ENCODE results near the gene RBM24. TPM values are rescaled to one million over a fixed set of nuclear protein-coding genes. Genes with fewer than 3 reads are reported as not detected.

RBM24 gene
- total RNA-seq, 1 experiment from 2014 or later, result 0.48 TPM

DNA sequence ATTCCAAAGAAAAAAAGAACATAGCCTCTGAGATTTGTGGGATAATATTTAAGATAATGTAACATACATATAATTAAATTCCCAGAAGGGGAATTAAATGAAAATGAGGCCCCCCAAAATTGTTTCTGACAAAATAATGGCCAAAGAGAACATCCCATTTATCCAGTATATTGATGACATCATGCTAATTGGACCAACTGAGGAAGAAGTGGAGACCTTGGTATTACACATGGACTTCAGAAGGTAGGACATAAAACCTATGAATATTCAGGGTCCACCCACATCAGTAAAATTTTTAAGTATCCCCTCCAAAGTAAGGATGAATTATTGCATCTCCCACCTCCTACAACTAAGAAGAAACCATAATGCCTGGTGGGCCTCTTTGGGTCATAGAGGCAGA lies 15.6 kb upstream of the RBM24 start:
- no peaks in the 10 kb centered on the region for H3K23me2 ChIP-seq (ENCODE audit: insufficient read length, low read depth, low read length, poor library complexity, severe bottlenecking)
- H3K14ac ChIP-seq (ENCODE audit: insufficient read depth, low read length), result no peak overlapping the region
- H2AK5ac ChIP-seq (ENCODE audit: insufficient read length, low read length), result no peak overlapping the region
- no peak overlapping the region for H4K91ac ChIP-seq (ENCODE audit: insufficient read length, low read depth, low read length)
- no peaks in the 10 kb centered on the region for H3K27me3 ChIP-seq (ENCODE audit: insufficient read depth, low read length)
- no peak overlapping the region for H2BK120ac ChIP-seq (ENCODE audit: low read depth, low read length, poor library complexity, severe bottlenecking)
- no peak overlapping the region for H4K8ac ChIP-seq (replicated peaks; ENCODE audit: insufficient read length, low read depth, low read length)
- no peak overlapping the region for H3K9ac ChIP-seq (ENCODE audit: extremely low read depth, insufficient read length, low read length)
- no peak overlapping the region for H3K4ac ChIP-seq (ENCODE audit: low read depth, low read length)
- no peak overlapping the region for H3K27ac ChIP-seq (ENCODE audit: insufficient read length, low read depth, low read length)
- Mint-ChIP-seq H3K9me3 (no peaks in the 10 kb centered on the region), H3K4me3 (no peak overlapping the region), H3K27me3 (ENCODE audit: low read depth) (peaks cover 2% of the 10 kb centered on the region; the same call in 1 of the 2 replicates), H3K27ac (no peak overlapping the region), H3K4me1 (peaks cover 5 to 6% of the 10 kb centered on the region in 2 experiments; a peak in 3 of 4 replicates), H3K36me3 (ENCODE audit: insufficient read depth in 1 of 3, low read depth in 3 of 3) (no peaks in the 10 kb centered on the region)
- no peak overlapping the region for H3K56ac ChIP-seq (ENCODE audit: insufficient read length, low read depth, low read length)
- no peaks in the 10 kb centered on the region for H3K9me3 ChIP-seq (ENCODE audit: control insufficient read depth, low read depth, low read length)
- H4K5ac ChIP-seq (ENCODE audit: insufficient read length, low read depth, low read length), result no peak overlapping the region
- no peaks in the 10 kb centered on the region for H3K4me1 ChIP-seq (ENCODE audit: insufficient read depth, low read length)
- no peak for TF ChIP-seq CTCF (conservative IDR thresholded peaks at IDR 0.05)
- no peaks in the 10 kb centered on the region for H3K79me2 ChIP-seq (ENCODE audit: insufficient read depth, low read length)
- H3K23ac ChIP-seq (ENCODE audit: insufficient read length, low read depth, low read length), result no peak overlapping the region
- H2AFZ ChIP-seq (ENCODE audit: low read length), result no peak overlapping the region
- H3K79me1 ChIP-seq (ENCODE audit: insufficient read depth, low read depth, low read length, poor library complexity, severe bottlenecking), result no peaks in the 10 kb centered on the region
- H3K18ac ChIP-seq (ENCODE audit: insufficient read length, low read depth, low read length), result no peak overlapping the region
- no peak overlapping the region for H2BK5ac ChIP-seq (ENCODE audit: insufficient read length, low read length)
- no peak for DNase-seq
- no peak overlapping the region for H3K4me2 ChIP-seq (ENCODE audit: insufficient read depth, insufficient read length, low read length)
- H3T11ph ChIP-seq (ENCODE audit: low read length), result no peak overlapping the region
- no peak overlapping the region for H2BK20ac ChIP-seq (ENCODE audit: low read depth, low read length, poor library complexity, severe bottlenecking)
- no peak overlapping the region for H2BK12ac ChIP-seq (ENCODE audit: insufficient read length, low read depth, low read length)
- no peak overlapping the region for H2BK15ac ChIP-seq (ENCODE audit: low read depth, low read length)
- no peaks in the 10 kb centered on the region for H4K20me1 ChIP-seq (ENCODE audit: control insufficient read depth, insufficient read depth, insufficient read length)
